Measurements from ENCODE around the gene UFC1. TPM values are rescaled to one million over a fixed set of nuclear protein-coding genes. Genes with fewer than 3 reads are reported as not detected.

Gene UFC1
- total and polyA plus RNA-seq, 5 donors, result 82.6 to 99.9 (median 90.6) TPM

GRCh38 chr1:161200992-161201835 is 47.4 kb downstream of the UFC1 start:
- Histone ChIP-seq H3K4me1 (ENCODE audit: control insufficient read depth, insufficient read depth, low read length) (peaks cover 26% of the 10 kb centered on the region), H3K27me3 (ENCODE audit: control insufficient read depth, insufficient read depth) (no peaks in the 10 kb centered on the region), H3K4me3 (ENCODE audit: low read length) (peak overlapping the region; percentile 98), H3K9me3 (ENCODE audit: control insufficient read depth, low read length) (no peaks in the 10 kb centered on the region), H3K27ac (ENCODE audit: low read length) (peak overlapping the region; percentile 99)
- DNase-seq (peak; percentile 84 to 85 (median 85)), ATAC-seq (peak; percentile 48 to 75)
- WGBS, result 26% methylated on average over 13 of the region's 13 CpGs
- intact Hi-C loops (cut with DNase I), result no loop called here

GRCh38 chr1:161201836-161202712 is 48.3 kb downstream of the UFC1 start, which contains the start of gene NDUFS2:
TSS of gene NDUFS2 (plus strand) at chr1:161202367. CDS start at chr1:161202386, 19 bp downstream.
- Histone ChIP-seq H3K27ac (ENCODE audit: low read length) (peak within 1 kb of the TSS; percentile 99), H3K9me3 (ENCODE audit: control insufficient read depth, low read length) (no peaks in the 10 kb centered on the region), H3K27me3 (ENCODE audit: control insufficient read depth, insufficient read depth) (no peaks in the 10 kb centered on the region), H3K4me3 (ENCODE audit: low read length) (peak within 1 kb of the TSS; percentile 98), H3K4me1 (ENCODE audit: control insufficient read depth, insufficient read depth, low read length) (peaks cover 31% of the 10 kb centered on the region)
- WGBS, result under 1% methylated on average over 53 of the region's 53 CpGs
- peak; percentile 76 to 90 for ATAC-seq
- peak; percentile 98 to 99 (median 98) for DNase-seq
- intact Hi-C loops (cut with DNase I), result no loop called here

- peak; percentile 41 to 42 for ATAC-seq
- peak overlapping the region; percentile 96 for H3K27ac ChIP-seq (ENCODE audit: low read length)
- no peaks in the 10 kb centered on the region for H3K9me3 ChIP-seq (ENCODE audit: control insufficient read depth, low read length)
- intact Hi-C loops (cut with DNase I), result no loop called here
- peaks cover 13% of the 10 kb centered on the region for H3K4me1 ChIP-seq (ENCODE audit: control insufficient read depth, insufficient read depth, low read length)
- peak in 2 of 3 donors; percentile 76 to 81 for DNase-seq
- WGBS, result 62% methylated on average over 12 of the region's 12 CpGs
- H3K4me3 ChIP-seq (ENCODE audit: low read length), result no peak overlapping the region
- no peaks in the 10 kb centered on the region for H3K27me3 ChIP-seq (ENCODE audit: control insufficient read depth, insufficient read depth)
Measured at GRCh38 chr1:161206411-161207140, 52.8 kb downstream of the UFC1 start.

GRCh38 chr1:161207173-161207572 is 53.4 kb downstream of the UFC1 start:
- intact Hi-C loops (cut with DNase I), result no loop called here
- peak; percentile 88 to 90 for ATAC-seq
- DNase-seq, result peak; percentile 71 to 84 (median 84)
- H3K4me1 ChIP-seq (ENCODE audit: control insufficient read depth, insufficient read depth, low read length), result peaks cover 13% of the 10 kb centered on the region
- peak overlapping the region; percentile 87 for H3K27ac ChIP-seq (ENCODE audit: low read length)
- H3K9me3 ChIP-seq (ENCODE audit: control insufficient read depth, low read length), result no peaks in the 10 kb centered on the region
- H3K27me3 ChIP-seq (ENCODE audit: control insufficient read depth, insufficient read depth), result no peaks in the 10 kb centered on the region
- no peak overlapping the region for H3K4me3 ChIP-seq (ENCODE audit: low read length)
- WGBS, result 48% methylated on average over 8 of the region's 8 CpGs

Other genes with a start within 250 kb of the UFC1 start
- gene ITLN2, start 199.2 kb upstream of the UFC1 start, total RNA-seq, result 1 to 10 TPM in 2 of 4 donors, under 1 TPM in 2; 0.58 to 2.1 (median 0.94) TPM
- gene ITLN2, start 199.2 kb upstream of the UFC1 start, polyA plus RNA-seq, result 0.88 TPM
- gene F11R, start 132.8 kb upstream of the UFC1 start, total RNA-seq, result 10 to 100 TPM; 18.8 to 27.2 (median 25.3) TPM
- gene F11R, start 132.8 kb upstream of the UFC1 start, polyA plus RNA-seq, result 12.6 TPM
- gene TSTD1, start 115.0 kb upstream of the UFC1 start, total RNA-seq, result 10 to 100 TPM; 23.5 to 46.8 (median 35.8) TPM
- gene TSTD1, start 115.0 kb upstream of the UFC1 start, polyA plus RNA-seq, result 63.6 TPM
- 10 to 100 TPM; 34.5 to 41.4 (median 40.7) TPM for gene USF1, start 108.0 kb upstream of the UFC1 start, total RNA-seq
- gene USF1, start 108.0 kb upstream of the UFC1 start, polyA plus RNA-seq, result 32.8 TPM
- gene ARHGAP30, start 84.1 kb upstream of the UFC1 start, total RNA-seq, result 1 to 10 TPM; 2.7 to 5.0 (median 4.7) TPM
- 1.5 TPM for gene ARHGAP30, start 84.1 kb upstream of the UFC1 start, polyA plus RNA-seq
- not detected for gene NECTIN4, start 64.4 kb upstream of the UFC1 start, total RNA-seq
- gene NECTIN4, start 64.4 kb upstream of the UFC1 start, polyA plus RNA-seq, result 0.02 TPM
- 1 to 10 TPM; 3.4 to 5.4 (median 4.4) TPM for gene KLHDC9, start 55.6 kb upstream of the UFC1 start, total RNA-seq
- 5.1 TPM for gene KLHDC9, start 55.6 kb upstream of the UFC1 start, polyA plus RNA-seq
- gene PFDN2, start 35.9 kb upstream of the UFC1 start, total RNA-seq, result 10 to 100 TPM; 44.9 to 58.6 (median 51.5) TPM
- gene PFDN2, start 35.9 kb upstream of the UFC1 start, polyA plus RNA-seq, result 151 TPM
- 10 to 100 TPM; 28.0 to 33.5 (median 30.4) TPM for gene NIT1, start 35.9 kb upstream of the UFC1 start, total RNA-seq
- gene NIT1, start 35.9 kb upstream of the UFC1 start, polyA plus RNA-seq, result 29.7 TPM
- gene DEDD, start 21.3 kb upstream of the UFC1 start, total RNA-seq, result 10 to 100 TPM; 26.3 to 30.6 (median 28.7) TPM
- 15.5 TPM for gene DEDD, start 21.3 kb upstream of the UFC1 start, polyA plus RNA-seq
- 10 to 100 TPM; 14.9 to 25.7 (median 20.9) TPM for gene USP21, start 5.5 kb downstream of the UFC1 start, total RNA-seq
- 18.1 TPM for gene USP21, start 5.5 kb downstream of the UFC1 start, polyA plus RNA-seq
- gene PPOX, start 12.4 kb downstream of the UFC1 start, total RNA-seq, result 10 to 100 TPM; 11.4 to 16.0 (median 14.9) TPM
- 15.2 TPM for gene PPOX, start 12.4 kb downstream of the UFC1 start, polyA plus RNA-seq
- gene B4GALT3, start 23.5 kb downstream of the UFC1 start, total RNA-seq, result 10 to 100 TPM; 16.0 to 21.0 (median 19.7) TPM
- gene B4GALT3, start 23.5 kb downstream of the UFC1 start, polyA plus RNA-seq, result 17.5 TPM
- gene ADAMTS4, start 45.1 kb downstream of the UFC1 start, total RNA-seq, result 100 to 1,000 TPM in 1 of 4 donors, 10 to 100 TPM in 2, 1 to 10 TPM in 1; 6.9 to 111 (median 17.2) TPM
- 24.4 TPM for gene ADAMTS4, start 45.1 kb downstream of the UFC1 start, polyA plus RNA-seq
- 100 to 1,000 TPM; 162 to 229 (median 177) TPM for gene NDUFS2, start 48.4 kb downstream of the UFC1 start, total RNA-seq
- 219 TPM for gene NDUFS2, start 48.4 kb downstream of the UFC1 start, polyA plus RNA-seq
- 10 to 100 TPM; 23.3 to 44.3 (median 32.9) TPM for gene FCER1G, start 61.3 kb downstream of the UFC1 start, total RNA-seq
- gene FCER1G, start 61.3 kb downstream of the UFC1 start, polyA plus RNA-seq, result 33.4 TPM
- not detected for gene APOA2, start 69.7 kb downstream of the UFC1 start, total RNA-seq
- 0.34 TPM for gene APOA2, start 69.7 kb downstream of the UFC1 start, polyA plus RNA-seq
- gene TOMM40L, start 72.1 kb downstream of the UFC1 start, total RNA-seq, result 10 to 100 TPM; 27.7 to 42.9 (median 32.1) TPM
- 31.9 TPM for gene TOMM40L, start 72.1 kb downstream of the UFC1 start, polyA plus RNA-seq
- gene NR1I3, start 84.2 kb downstream of the UFC1 start, total RNA-seq, result not detected
- 0.18 TPM for gene NR1I3, start 84.2 kb downstream of the UFC1 start, polyA plus RNA-seq
- gene PCP4L1, start 104.8 kb downstream of the UFC1 start, total RNA-seq, result under 1 TPM; 0.21 to 0.94 (median 0.57) TPM
- 0.45 TPM for gene PCP4L1, start 104.8 kb downstream of the UFC1 start, polyA plus RNA-seq
- gene MPZ, start 156.0 kb downstream of the UFC1 start, total RNA-seq, result 10 to 100 TPM in 1 of 4 donors, 1 to 10 TPM in 3; 4.8 to 10.2 (median 8.5) TPM
- 23.2 TPM for gene MPZ, start 156.0 kb downstream of the UFC1 start, polyA plus RNA-seq
- 100 to 1,000 TPM; 236 to 275 (median 248) TPM for gene SDHC, start 160.4 kb downstream of the UFC1 start, total RNA-seq
- gene SDHC, start 160.4 kb downstream of the UFC1 start, polyA plus RNA-seq, result 167 TPM
- gene CFAP126, start 213.9 kb downstream of the UFC1 start, total RNA-seq, result not detected
- gene CFAP126, start 213.9 kb downstream of the UFC1 start, polyA plus RNA-seq, result not detected

Data from right cardiac atrium (tissue), 5 donors.